ENCODE data around the gene DUSP15. TPM values are rescaled to one million over a fixed set of nuclear protein-coding genes. Genes with fewer than 3 reads are reported as not detected.

Gene DUSP15
- polyA plus RNA-seq, 1 donor from 2014 or later: 62.7 TPM

DNA sequence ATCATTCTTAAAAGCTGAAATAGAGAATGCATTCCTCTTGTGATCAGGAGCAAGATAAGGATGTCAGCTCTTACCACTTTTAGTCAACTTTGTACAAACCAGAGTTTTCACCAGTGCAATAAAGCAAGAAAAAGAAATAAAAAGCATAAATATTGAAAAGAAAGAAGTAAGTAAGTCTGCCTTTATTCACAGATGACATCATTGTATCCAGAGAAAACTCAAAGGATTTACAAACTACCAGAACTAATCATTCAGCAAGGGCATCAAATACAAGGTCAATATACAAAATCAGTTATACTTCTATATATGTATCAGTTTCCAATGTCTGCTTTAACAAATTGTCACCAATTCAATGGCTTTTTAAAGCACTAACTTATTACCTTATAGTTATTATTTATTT, 13.5 kb upstream of the DUSP15 start:
- H3K9ac ChIP-seq (ENCODE audit: low read length): no peak overlapping the region
- no peaks in the 10 kb centered on the region for H3F3A ChIP-seq (ENCODE audit: insufficient read depth, low read length, poor library complexity, severe bottlenecking)
- no peaks in the 10 kb centered on the region for H3K79me2 ChIP-seq (replicated peaks; ENCODE audit: insufficient read depth, low read length)
- H3K9me3 ChIP-seq (ENCODE audit: low read length): no peaks in the 10 kb centered on the region
- no peak overlapping the region for H3K4me2 ChIP-seq (ENCODE audit: low read length)
- H4K20me1 ChIP-seq (ENCODE audit: insufficient read depth): no peaks in the 10 kb centered on the region
- TF ChIP-seq SMC3 (conservative IDR thresholded peaks at IDR 0.05; ENCODE audit: poor library complexity) (no peak), MXI1 (conservative IDR thresholded peaks at IDR 0.05; ENCODE audit: poor library complexity, severe bottlenecking) (no peak), RAD21 (conservative IDR thresholded peaks at IDR 0.05) (no peak), CTCF (IDR thresholded peaks at IDR 0.05; ENCODE audit: poor library complexity, severe bottlenecking) (no peak), POLR2AphosphoS5 (IDR thresholded peaks at IDR 0.05) (no peak), EP300 (conservative IDR thresholded peaks at IDR 0.05; ENCODE audit: poor library complexity, severe bottlenecking) (no peak), TAF1 (IDR thresholded peaks at IDR 0.05; ENCODE audit: low read depth) (no peak), EZH2 (IDR thresholded peaks at IDR 0.05; ENCODE audit: borderline replicate concordance, insufficient read depth, low read length, poor library complexity, severe bottlenecking) (no peak)
- TF ChIP-seq, protein P1, sequence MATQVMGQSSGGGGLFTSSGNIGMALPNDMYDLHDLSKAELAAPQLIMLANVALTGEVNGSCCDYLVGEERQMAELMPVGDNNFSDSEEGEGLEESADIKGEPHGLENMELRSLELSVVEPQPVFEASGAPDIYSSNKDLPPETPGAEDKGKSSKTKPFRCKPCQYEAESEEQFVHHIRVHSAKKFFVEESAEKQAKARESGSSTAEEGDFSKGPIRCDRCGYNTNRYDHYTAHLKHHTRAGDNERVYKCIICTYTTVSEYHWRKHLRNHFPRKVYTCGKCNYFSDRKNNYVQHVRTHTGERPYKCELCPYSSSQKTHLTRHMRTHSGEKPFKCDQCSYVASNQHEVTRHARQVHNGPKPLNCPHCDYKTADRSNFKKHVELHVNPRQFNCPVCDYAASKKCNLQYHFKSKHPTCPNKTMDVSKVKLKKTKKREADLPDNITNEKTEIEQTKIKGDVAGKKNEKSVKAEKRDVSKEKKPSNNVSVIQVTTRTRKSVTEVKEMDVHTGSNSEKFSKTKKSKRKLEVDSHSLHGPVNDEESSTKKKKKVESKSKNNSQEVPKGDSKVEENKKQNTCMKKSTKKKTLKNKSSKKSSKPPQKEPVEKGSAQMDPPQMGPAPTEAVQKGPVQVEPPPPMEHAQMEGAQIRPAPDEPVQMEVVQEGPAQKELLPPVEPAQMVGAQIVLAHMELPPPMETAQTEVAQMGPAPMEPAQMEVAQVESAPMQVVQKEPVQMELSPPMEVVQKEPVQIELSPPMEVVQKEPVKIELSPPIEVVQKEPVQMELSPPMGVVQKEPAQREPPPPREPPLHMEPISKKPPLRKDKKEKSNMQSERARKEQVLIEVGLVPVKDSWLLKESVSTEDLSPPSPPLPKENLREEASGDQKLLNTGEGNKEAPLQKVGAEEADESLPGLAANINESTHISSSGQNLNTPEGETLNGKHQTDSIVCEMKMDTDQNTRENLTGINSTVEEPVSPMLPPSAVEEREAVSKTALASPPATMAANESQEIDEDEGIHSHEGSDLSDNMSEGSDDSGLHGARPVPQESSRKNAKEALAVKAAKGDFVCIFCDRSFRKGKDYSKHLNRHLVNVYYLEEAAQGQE (IDR thresholded peaks at IDR 0.05; ENCODE audit: borderline replicate concordance): no peak
- H3K36me3 ChIP-seq (ENCODE audit: insufficient read depth, low read length): no peaks in the 10 kb centered on the region
- no peak overlapping the region for H3K27ac ChIP-seq (ENCODE audit: low read length)
- no peaks in the 10 kb centered on the region for H3K9me2 ChIP-seq (ENCODE audit: insufficient read depth, low read length)
- H2AFZ ChIP-seq (ENCODE audit: low read depth, low read length): no peak overlapping the region
- H3K27me3 ChIP-seq (ENCODE audit: insufficient read depth, low read depth, low read length): no peaks in the 10 kb centered on the region
- H3K4me3 ChIP-seq (ENCODE audit: low read length): no peak overlapping the region

DNA sequence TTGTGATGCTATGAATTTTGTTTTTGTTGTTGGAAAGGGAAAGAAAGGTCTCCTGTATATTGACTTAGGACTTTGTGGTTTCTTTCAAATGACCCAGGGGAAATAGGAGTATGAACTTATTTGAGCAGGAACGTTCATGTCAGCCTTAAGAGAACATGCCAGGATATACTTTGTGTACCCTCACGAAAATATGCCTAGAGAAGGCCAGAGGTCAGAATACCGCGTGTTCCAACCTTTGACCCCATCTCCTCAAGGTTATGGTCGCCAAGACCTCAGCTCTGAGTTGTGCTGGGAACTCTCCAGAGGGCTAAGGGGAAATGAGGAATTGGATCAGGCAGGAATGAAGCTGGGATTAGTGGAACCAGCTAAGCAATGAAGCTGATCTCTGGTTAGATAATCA, 11.6 kb upstream of the DUSP15 start:
- no peak overlapping the region for H2AFZ ChIP-seq (ENCODE audit: low read depth, low read length)
- TF ChIP-seq MXI1 (conservative IDR thresholded peaks at IDR 0.05; ENCODE audit: poor library complexity, severe bottlenecking) (no peak), RAD21 (conservative IDR thresholded peaks at IDR 0.05) (no peak), SMC3 (conservative IDR thresholded peaks at IDR 0.05; ENCODE audit: poor library complexity) (no peak), EP300 (conservative IDR thresholded peaks at IDR 0.05; ENCODE audit: poor library complexity, severe bottlenecking) (no peak)
- H3K4me3 ChIP-seq (ENCODE audit: low read length): no peak overlapping the region

More for the DNA sequence above, 11.6 kb upstream of the DUSP15 start:
- no peaks in the 10 kb centered on the region for H3K27me3 ChIP-seq (ENCODE audit: insufficient read depth, low read depth, low read length)
- no peak overlapping the region for H3K27ac ChIP-seq (ENCODE audit: low read length)
- H4K20me1 ChIP-seq (ENCODE audit: insufficient read depth): no peaks in the 10 kb centered on the region
- H3F3A ChIP-seq (ENCODE audit: insufficient read depth, low read length, poor library complexity, severe bottlenecking): no peaks in the 10 kb centered on the region
- no peak overlapping the region for H3K4me2 ChIP-seq (ENCODE audit: low read length)
- H3K9ac ChIP-seq (ENCODE audit: low read length): no peak overlapping the region
- no peaks in the 10 kb centered on the region for H3K9me2 ChIP-seq (ENCODE audit: insufficient read depth, low read length)
- H3K36me3 ChIP-seq (ENCODE audit: insufficient read depth, low read length): no peaks in the 10 kb centered on the region
- H3K9me3 ChIP-seq (ENCODE audit: low read length): no peaks in the 10 kb centered on the region
- no peaks in the 10 kb centered on the region for H3K79me2 ChIP-seq (replicated peaks; ENCODE audit: insufficient read depth, low read length)
